GM18858 (cell line): ENCODE data around the gene RNASET2.

Experiments used
- ATAC-seq: cut with Tn5 transposase; IDR thresholded peaks from one replicate; pipeline ENCODE4 v1.9.1; 2021; ENCODE audit not compliant: unreplicated experiment

RNASET2 gene, protein sequence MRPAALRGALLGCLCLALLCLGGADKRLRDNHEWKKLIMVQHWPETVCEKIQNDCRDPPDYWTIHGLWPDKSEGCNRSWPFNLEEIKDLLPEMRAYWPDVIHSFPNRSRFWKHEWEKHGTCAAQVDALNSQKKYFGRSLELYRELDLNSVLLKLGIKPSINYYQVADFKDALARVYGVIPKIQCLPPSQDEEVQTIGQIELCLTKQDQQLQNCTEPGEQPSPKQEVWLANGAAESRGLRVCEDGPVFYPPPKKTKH

GRCh38 chr6:166956444-166957086 is at the start of gene RNASET2:
Gene RNASET2, minus strand, starts transcription at chr6:166956550. Its CDS starts 368 bp downstream, at chr6:166956182.
- ATAC-seq = peak; percentile 47

DNA sequence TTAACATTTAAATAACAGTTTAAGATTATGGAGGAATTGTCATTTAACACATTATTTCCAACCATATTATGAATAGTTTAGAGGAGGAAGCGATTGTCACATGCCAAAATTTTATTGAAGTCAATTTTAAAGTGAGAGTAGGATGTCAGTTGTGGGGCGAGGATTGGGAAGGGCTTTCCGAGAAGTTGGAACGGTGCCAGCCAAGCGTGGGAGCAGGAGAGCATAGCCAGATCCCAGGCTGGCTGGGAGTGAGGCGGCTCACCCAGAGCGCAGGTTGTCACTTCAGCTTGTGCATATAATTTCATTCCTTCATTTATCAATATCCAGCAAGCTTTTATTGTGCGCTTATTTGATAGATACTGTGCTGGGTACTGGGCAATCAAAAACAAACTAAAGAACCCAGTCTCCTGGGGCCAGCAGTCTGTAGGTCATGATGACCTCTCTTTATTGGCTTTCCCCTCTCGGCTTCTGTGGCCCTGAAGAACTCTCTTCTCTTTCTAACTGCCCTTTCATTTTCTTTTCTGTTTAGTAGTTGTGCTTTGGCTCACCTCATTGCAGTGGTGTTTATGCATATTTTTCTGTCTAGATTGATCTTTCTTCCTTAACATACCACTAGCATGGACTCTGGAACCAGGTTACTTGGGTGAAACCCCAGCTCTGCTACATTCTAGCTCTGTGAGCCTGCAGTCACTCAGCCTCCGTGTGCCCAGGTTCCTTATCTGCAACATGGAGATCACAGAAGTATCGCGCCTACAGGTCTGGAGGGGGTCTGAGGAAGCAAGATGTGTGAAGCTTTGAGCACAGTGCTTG is 49.2 kb upstream of the RNASET2 start:
- ATAC-seq = no peak

- ATAC-seq = no peak
These were observed 44.4 kb upstream of the RNASET2 start for GRCh38 chr6:167000759-167001158.

GRCh38 chr6:166999884-167000253 is 43.5 kb upstream of the RNASET2 start:
- ATAC-seq = no peak

DNA sequence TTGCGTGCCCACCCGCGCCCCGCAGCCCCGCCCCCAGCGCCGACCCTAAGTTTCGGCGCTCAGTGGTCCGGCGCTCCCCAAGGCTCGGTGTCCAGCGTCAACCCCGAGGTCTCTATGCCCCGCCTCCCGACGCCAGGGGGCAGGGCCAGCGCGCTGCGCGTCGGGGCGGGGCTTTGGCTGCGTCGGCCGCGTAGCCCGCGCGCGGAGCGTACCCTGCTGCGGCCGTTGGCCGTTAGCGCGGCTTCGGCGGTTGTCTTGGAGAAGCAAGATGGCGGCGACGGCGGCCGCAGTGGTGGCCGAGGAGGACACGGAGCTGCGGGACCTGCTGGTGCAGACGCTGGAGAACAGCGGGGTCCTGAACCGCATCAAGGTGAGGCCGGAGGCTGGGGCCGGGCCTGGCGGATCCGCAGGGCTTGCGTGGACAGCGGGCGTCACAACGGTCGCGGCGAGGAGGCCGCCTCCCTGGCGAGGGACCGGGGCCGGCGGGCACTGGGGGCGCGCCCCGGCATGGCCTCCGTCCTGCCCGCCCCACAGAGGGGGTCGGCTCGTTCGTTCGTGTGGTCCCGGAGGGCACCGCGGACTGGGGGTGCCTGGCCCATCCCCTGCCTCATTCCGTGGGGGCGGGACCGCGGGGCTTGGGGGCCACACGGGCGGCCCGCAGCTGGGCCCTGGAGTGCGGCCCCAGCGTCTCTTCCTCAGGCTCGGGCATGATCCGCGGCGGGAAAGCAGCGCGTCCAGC is 43.0 kb upstream of the RNASET2 start, which contains the start of gene CEP43:
Gene CEP43 (plus strand): TSS at position 253 of the 739 bp plus-strand sequence. CDS start 16 bp downstream, at position 269.
- peak; percentile 79 for ATAC-seq

- ATAC-seq = no peak
These were observed 42.1 kb upstream of the RNASET2 start for GRCh38 chr6:166998256-166999144.

- ATAC-seq = peak; percentile 28
These were observed 41.5 kb upstream of the RNASET2 start for GRCh38 chr6:166997768-166998255.

- no peak for ATAC-seq
These were observed 41.0 kb upstream of the RNASET2 start for GRCh38 chr6:166997348-166997747.

DNA sequence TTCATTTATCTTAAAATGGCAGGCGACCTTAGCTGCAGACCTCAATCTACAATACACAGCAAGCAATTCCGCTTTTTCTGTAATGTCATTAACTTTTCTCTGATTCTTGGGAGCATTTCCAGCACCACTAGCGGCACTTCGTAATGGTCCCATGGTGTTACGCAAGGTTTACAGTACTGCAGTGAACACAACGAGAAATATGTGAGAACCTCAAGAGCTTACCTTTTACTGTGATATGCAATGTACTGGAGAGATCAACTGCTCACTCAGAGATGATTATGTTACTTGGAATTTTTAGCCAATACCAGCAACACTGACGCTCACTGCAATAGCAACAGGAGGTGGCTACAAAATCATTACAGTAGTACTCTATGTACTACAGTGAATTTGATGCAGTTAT is 40.1 kb upstream of the RNASET2 start:
- no peak for ATAC-seq

GRCh38 chr6:166989427-166990032 is 33.2 kb upstream of the RNASET2 start:
- peak; percentile 89 for ATAC-seq

GRCh38 chr6:166988674-166989201 is 32.4 kb upstream of the RNASET2 start:
- ATAC-seq = no peak

DNA sequence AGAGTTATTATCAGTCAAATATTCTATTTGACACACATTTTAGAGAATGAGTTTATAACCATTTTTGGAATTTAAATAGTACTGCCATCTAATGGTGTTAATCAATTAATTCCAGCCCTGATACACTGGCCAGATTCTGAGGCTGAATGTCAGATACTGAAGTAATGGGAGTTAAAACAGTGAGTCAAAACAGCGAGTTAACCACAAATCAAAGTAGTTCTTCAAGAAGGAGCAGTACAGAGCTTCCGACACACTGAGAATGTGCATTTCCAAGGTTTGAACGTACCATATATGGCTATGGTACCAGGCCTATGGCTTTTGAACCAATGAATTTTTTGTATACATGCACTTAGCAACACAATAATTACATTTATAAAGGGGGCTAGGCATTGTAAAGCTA is 31.6 kb upstream of the RNASET2 start:
- no peak for ATAC-seq

- no peak for ATAC-seq
These were observed 31.1 kb upstream of the RNASET2 start for GRCh38 chr6:166987448-166987847.

DNA sequence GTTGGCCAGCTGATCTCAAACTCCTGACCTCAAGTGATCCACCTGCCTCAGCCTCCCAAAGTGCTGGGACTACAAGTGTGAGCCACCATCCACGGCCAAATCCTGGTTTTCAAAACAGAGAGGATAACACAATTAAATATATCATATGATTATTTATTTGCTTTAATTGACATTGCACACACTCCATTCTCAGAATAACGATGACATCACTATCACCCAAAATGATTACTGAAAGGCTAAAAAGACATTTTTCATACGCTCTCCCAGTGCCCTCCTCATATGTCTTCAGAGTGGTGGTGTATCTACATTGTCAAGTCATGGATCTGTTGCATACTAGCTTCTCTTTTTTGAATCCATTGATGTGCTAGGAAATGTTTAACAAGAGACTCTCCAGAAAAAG is 24.4 kb upstream of the RNASET2 start:
- ATAC-seq = no peak

GRCh38 chr6:166977621-166978525 is 21.5 kb upstream of the RNASET2 start:
- no peak for ATAC-seq

GRCh38 chr6:166976636-166977035 is 20.3 kb upstream of the RNASET2 start:
- ATAC-seq = no peak

DNA sequence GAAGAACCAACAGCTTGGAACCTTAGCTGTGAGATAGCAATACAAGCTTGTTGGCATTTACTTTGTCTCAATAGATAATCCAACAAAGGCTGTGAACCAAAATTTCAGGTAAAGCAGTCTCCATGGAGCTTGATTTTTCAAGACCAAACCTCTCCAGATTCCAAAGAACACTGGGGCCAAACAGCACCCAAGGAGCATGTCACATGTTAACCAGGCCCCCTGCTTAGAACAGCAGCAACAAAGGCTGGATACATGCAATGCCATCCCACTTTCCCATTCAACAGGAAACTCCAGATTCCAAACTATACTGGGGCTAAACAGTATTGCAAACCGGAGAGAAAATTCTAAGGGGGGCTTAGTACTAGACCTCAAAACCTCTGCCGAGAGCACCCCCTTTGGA is 15.8 kb upstream of the RNASET2 start:
- no peak for ATAC-seq

- no peak for ATAC-seq
These were observed 14.9 kb upstream of the RNASET2 start for GRCh38 chr6:166971271-166971670.
